Activated CD4-positive, alpha-beta T cell treated with anti-CD3 and anti-CD28 coated beads for 36 hours (primary cell): ENCODE results near the gene MROH9. TPM values are rescaled to one million over a fixed set of nuclear protein-coding genes. Genes with fewer than 3 reads are reported as not detected.
"Not testable (repeated sequence)": the region's sequence is repeated elsewhere in the genome, so short reads cannot be mapped to it uniquely, and the experiment has no call there.

Experiments used
- ATAC-seq: fragments of 200-7000 bp; cut with Tn5 transposase; one replicate; pipeline ENCODE4 v1.10.0; 2021; ENCODE audit warnings: mild to moderate bottlenecking, moderate library complexity
- CTCF ChIA-PET: fragments of 350-600 bp; sonication (Branson Sonifier 250); formaldehyde crosslinking; loops from one replicate; lab custom pipeline; 2021; ENCODE audit warnings: antibody characterized with exemption; lab: Charles Lee
- POLR2A ChIA-PET: fragments of 350-600 bp; sonication (Branson Sonifier 250); formaldehyde crosslinking; loops from one replicate; lab custom pipeline; 2021; ENCODE audit warnings: antibody characterized with exemption, inconsistent platforms; lab: Charles Lee
- DNase-seq: peaks from one replicate; pipeline ENCODE4 v3.0.0-alpha.2; 2020
- H3K27ac Mint-ChIP-seq: one replicate; pipeline ENCODE4 v1.8.0; 2021; ENCODE audit warnings: mixed read lengths
- H3K27me3 Mint-ChIP-seq: one replicate; pipeline ENCODE4 v1.8.0; 2021; ENCODE audit warnings: mixed read lengths
- H3K36me3 Mint-ChIP-seq: one replicate; pipeline ENCODE4 v1.8.0; 2021; ENCODE audit warnings: low read depth, mixed read lengths
- H3K4me1 Mint-ChIP-seq: one replicate; pipeline ENCODE4 v1.8.0; 2021; ENCODE audit warnings: mixed read lengths
- H3K4me3 Mint-ChIP-seq: one replicate; pipeline ENCODE4 v1.8.0; 2021; ENCODE audit warnings: mild to moderate bottlenecking, moderate library complexity, mixed read lengths
- H3K9me3 Mint-ChIP-seq: one replicate; pipeline ENCODE4 v1.8.0; 2021; ENCODE audit warnings: low read depth, mixed read lengths
- intact Hi-C, 2 experiments: fragments of 100-400 bp; cut with DNase I in 1 of 2; cut with micrococcal nuclease in 1 of 2; formaldehyde crosslinking; loops; one replicate each; pipeline versions ENCODE4 v1.14.2 to v1.15.1; 2022 to 2024; cut with DNase I, micrococcal nuclease
- total RNA-seq, 2 experiments: library from RNA; stranded (reverse); gene quantifications; one replicate each; pipeline ENCODE4 v1.2.3, GENCODE V29; 2021

MROH9 gene, protein sequence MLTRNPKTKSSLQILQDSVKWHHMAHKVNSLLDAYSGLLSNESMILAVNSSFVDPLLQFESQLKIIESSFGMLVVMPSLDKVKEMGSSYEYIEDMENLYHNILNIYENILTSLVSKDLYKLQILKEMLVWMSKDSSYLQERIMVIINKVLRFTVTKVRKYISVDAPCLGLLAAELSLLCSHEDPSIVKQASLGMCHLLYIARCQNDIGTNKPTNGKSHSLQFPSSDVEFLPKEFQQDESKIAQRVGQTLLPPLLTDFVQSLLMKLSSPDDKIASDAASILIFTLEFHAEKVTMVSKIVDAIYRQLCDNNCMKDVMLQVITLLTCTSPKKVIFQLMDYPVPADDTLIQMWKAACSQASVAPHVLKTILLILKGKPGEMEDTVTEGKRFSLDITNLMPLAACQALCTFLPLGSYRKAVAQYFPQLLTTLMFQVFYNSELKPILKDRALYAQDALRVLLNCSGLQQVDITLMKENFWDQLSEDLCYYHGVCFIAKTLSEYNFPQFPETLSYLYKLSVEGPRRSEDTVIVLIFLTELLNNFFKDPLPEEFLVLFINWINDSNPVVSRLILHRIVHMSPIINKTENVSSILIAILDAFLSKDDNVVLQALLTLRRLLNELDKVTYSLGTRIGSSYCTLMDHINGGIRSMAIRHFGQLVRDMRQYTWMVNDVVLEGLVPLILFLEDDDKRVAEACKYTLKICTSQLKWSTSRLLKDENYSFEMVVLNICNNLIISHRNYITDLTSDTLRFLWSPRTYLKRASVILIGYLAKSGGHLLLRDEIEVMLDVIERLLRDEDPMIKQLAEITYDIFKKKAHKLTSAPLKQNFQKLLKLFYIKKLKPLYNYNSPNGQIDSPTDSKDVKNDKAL
- total RNA-seq: not detected

- H3K4me1 Mint-ChIP-seq: no peaks in the 10 kb centered on the region
- DNase-seq (no peak), ATAC-seq (no peak)
- no peak within 1 kb of the TSS for H3K27ac Mint-ChIP-seq
- ChIA-PET POLR2A (no interaction called here), CTCF (interaction anchor here (0.8 kb wide), 1 partner anchor 246 kb away, joined by 3 read pairs; no protein-coding TSS in a partner anchor)
- H3K27me3 Mint-ChIP-seq: peaks cover 8% of the 10 kb centered on the region
- no peaks in the 10 kb centered on the region for H3K36me3 Mint-ChIP-seq
- intact Hi-C loops: no loop called here
- no peaks in the 10 kb centered on the region for H3K9me3 Mint-ChIP-seq
- H3K4me3 Mint-ChIP-seq: no peak within 1 kb of the TSS
These were observed at the start of gene MROH9 for GRCh38 chr1:170935231-170935630. TSS of gene MROH9 (plus strand) at chr1:170935534. CDS start at chr1:170945557, 10,023 bp downstream.

- no peak for DNase-seq
- H3K4me1 Mint-ChIP-seq: no peaks in the 10 kb centered on the region
- H3K27ac Mint-ChIP-seq: no peak overlapping the region
- intact Hi-C loops: no loop called here
- CTCF ChIA-PET: no interaction called here
- POLR2A ChIA-PET: no interaction called here
- no peaks in the 10 kb centered on the region for H3K36me3 Mint-ChIP-seq
- H3K4me3 Mint-ChIP-seq: no peak overlapping the region
- peaks cover 10% of the 10 kb centered on the region for H3K27me3 Mint-ChIP-seq
- no peak for ATAC-seq
- H3K9me3 Mint-ChIP-seq: no peaks in the 10 kb centered on the region
These were observed 49.8 kb upstream of the MROH9 start for GRCh38 chr1:170885551-170885950.

GRCh38 chr1:170886460-170886859, 48.9 kb upstream of the MROH9 start:
- no peaks in the 10 kb centered on the region for H3K36me3 Mint-ChIP-seq
- ATAC-seq (no peak), DNase-seq (no peak)
- H3K27me3 Mint-ChIP-seq: peaks cover 11% of the 10 kb centered on the region
- H3K4me3 Mint-ChIP-seq: no peak overlapping the region
- no peaks in the 10 kb centered on the region for H3K9me3 Mint-ChIP-seq
- intact Hi-C loops: loop anchor here in 1 of 2 experiments (2.0 kb wide), 1 partner anchor 20 kb away; no protein-coding TSS in a partner anchor
- POLR2A ChIA-PET: no interaction called here
- no peak overlapping the region for H3K27ac Mint-ChIP-seq
- CTCF ChIA-PET: no interaction called here
- no peaks in the 10 kb centered on the region for H3K4me1 Mint-ChIP-seq

DNA sequence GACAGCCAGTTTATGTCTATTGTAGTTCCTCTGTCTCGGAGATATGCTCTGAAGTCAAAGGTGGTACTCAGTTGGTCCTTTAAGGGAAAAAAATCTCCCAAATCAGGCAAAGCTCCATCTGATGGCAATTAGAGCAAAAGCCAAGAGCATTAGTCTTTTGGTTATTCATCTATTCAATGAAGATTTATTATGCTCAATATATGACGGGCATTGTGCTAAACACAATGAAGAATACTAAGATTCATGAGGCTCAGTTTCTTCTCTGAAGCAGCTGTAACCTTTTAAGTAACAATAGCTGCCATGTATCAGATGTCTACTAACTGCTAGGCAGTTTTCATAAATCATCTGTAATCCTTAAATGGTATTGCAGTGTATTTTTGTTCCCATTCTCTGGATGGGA, 47.6 kb upstream of the MROH9 start:
- Mint-ChIP-seq H3K27me3 (peaks cover 9% of the 10 kb centered on the region), H3K27ac (no peak overlapping the region), H3K4me3 (no peak overlapping the region), H3K36me3 (no peaks in the 10 kb centered on the region), H3K4me1 (no peaks in the 10 kb centered on the region), H3K9me3 (no peaks in the 10 kb centered on the region)
- DNase-seq: no peak
- intact Hi-C loops: loop anchor here in 1 of 2 experiments (2.0 kb wide), 1 partner anchor 21 kb away; no protein-coding TSS in a partner anchor
- ChIA-PET POLR2A (interaction anchor here (0.6 kb wide), 1 partner anchor 1194 kb away, joined by 6 read pairs; no protein-coding TSS in a partner anchor), CTCF (no interaction called here)
- no peak for ATAC-seq

GRCh38 chr1:170891872-170892271, 43.5 kb upstream of the MROH9 start:
- Mint-ChIP-seq H3K4me1 (no peaks in the 10 kb centered on the region), H3K36me3 (no peaks in the 10 kb centered on the region), H3K4me3 (no peak overlapping the region), H3K9me3 (no peaks in the 10 kb centered on the region), H3K27me3 (peaks cover 11% of the 10 kb centered on the region), H3K27ac (no peak overlapping the region)
- intact Hi-C loops: no loop called here
- DNase-seq (no peak), ATAC-seq (no peak)
- ChIA-PET CTCF (interaction anchor here (1.4 kb wide), 1 partner anchor 20 kb away, joined by 3 read pairs; no protein-coding TSS in a partner anchor), POLR2A (no interaction called here)

DNA sequence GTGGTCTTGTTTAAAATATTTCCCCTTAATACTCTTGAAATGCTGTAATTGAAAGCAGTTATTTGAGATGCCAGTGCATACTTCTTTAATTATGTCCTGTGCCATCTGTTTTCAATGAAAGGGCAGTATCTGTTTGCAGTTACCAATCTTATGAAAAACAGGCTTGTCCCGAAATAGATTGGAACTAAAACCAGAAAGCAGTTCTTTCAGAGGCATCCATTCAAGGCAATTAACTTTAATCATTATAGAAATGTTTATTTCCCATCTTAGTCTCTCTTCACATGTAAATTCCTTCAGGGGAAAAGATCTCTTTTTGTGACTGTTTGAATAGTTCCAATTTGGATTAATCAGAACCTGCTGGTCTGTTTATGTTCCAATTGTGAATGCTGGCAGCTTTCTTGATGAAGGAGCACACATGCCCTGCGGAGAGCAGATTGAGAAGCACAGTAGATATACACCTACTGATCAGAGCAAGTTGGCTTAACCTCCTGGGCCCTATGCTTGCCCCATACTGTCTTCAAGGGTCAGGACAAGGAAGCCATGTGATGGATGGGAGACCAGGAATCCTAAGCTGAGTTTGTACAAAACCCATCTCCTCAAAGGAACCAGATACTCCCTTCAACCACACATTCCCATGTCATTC, 41.6 kb upstream of the MROH9 start:
- H3K9me3 Mint-ChIP-seq: no peaks in the 10 kb centered on the region
- intact Hi-C loops: no loop called here
- ChIA-PET POLR2A (no interaction called here), CTCF (no interaction called here)
- no peak for ATAC-seq
- H3K27me3 Mint-ChIP-seq: peaks cover 21% of the 10 kb centered on the region
- H3K4me1 Mint-ChIP-seq: no peaks in the 10 kb centered on the region
- DNase-seq: no peak
- no peak overlapping the region for H3K27ac Mint-ChIP-seq
- no peaks in the 10 kb centered on the region for H3K36me3 Mint-ChIP-seq
- no peak overlapping the region for H3K4me3 Mint-ChIP-seq

GRCh38 chr1:170903961-170904360, 31.4 kb upstream of the MROH9 start:
- Mint-ChIP-seq H3K9me3 (no peaks in the 10 kb centered on the region), H3K36me3 (no peaks in the 10 kb centered on the region), H3K4me1 (no peaks in the 10 kb centered on the region), H3K27me3 (peaks cover 4% of the 10 kb centered on the region), H3K4me3 (no peak overlapping the region), H3K27ac (no peak overlapping the region)
- intact Hi-C loops: loop anchor here in 1 of 2 experiments (1.0 kb wide), 1 partner anchor 313 kb away; no protein-coding TSS in a partner anchor
- DNase-seq: no peak
- ChIA-PET POLR2A (no interaction called here), CTCF (interaction anchor here (1.2 kb wide), 1 partner anchor 63 kb away, joined by 3 read pairs; no protein-coding TSS in a partner anchor)
- no peak for ATAC-seq

GRCh38 chr1:170908942-170909341, 26.4 kb upstream of the MROH9 start:
- intact Hi-C loops: no loop called here
- Mint-ChIP-seq H3K4me1 (no peaks in the 10 kb centered on the region), H3K9me3 (no peaks in the 10 kb centered on the region), H3K27me3 (peaks cover 2% of the 10 kb centered on the region), H3K36me3 (no peaks in the 10 kb centered on the region), H3K4me3 (no peak overlapping the region), H3K27ac (no peak overlapping the region)
- CTCF ChIA-PET: interaction anchor here (1.0 to 1.8 kb wide), 3 partner anchors 10 to 12 kb away, joined by 3 to 4 read pairs (median 3); no protein-coding TSS in a partner anchor
- ATAC-seq (no peak), DNase-seq (no peak)
- POLR2A ChIA-PET: interaction anchor here (0.7 kb wide), 1 partner anchor 991 kb away, joined by 3 read pairs; no protein-coding TSS in a partner anchor

DNA sequence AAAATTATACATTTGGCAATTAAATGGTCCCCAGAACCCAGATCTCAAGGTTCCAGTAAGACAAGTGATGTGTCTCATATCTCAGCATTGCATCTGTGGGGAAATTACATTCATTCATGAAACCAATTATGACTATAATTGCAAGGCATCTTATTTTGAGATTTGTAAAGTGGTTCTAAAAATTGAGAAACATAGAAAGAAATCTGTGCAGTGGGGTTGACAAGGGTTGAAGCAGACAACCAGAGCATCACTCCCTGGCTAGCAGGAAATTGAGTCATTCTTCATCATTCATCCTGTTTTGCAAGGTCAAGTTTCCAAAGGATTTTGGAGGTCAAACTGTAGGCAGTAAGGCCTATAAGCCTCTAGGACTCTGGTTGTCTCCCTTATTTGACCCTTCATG, 25.1 kb upstream of the MROH9 start:
- intact Hi-C loops: no loop called here
- H3K9me3 Mint-ChIP-seq: no peaks in the 10 kb centered on the region
- peaks cover 7% of the 10 kb centered on the region for H3K27me3 Mint-ChIP-seq
- DNase-seq (no peak), ATAC-seq (no peak)
- ChIA-PET CTCF (no interaction called here), POLR2A (no interaction called here)
- no peaks in the 10 kb centered on the region for H3K4me1 Mint-ChIP-seq
- no peak overlapping the region for H3K4me3 Mint-ChIP-seq
- no peak overlapping the region for H3K27ac Mint-ChIP-seq
- no peaks in the 10 kb centered on the region for H3K36me3 Mint-ChIP-seq

GRCh38 chr1:170917373-170917772, 18.0 kb upstream of the MROH9 start:
- DNase-seq (no peak), ATAC-seq (no peak)
- Mint-ChIP-seq H3K9me3 (peaks cover 24% of the 10 kb centered on the region), H3K27ac (no peak overlapping the region), H3K4me1 (no peaks in the 10 kb centered on the region), H3K4me3 (no peak overlapping the region), H3K27me3 (peaks cover 13% of the 10 kb centered on the region), H3K36me3 (peaks cover 2% of the 10 kb centered on the region)
- intact Hi-C loops: no loop called here
- POLR2A ChIA-PET: no interaction called here
- CTCF ChIA-PET: interaction anchor here (1.5 kb wide), 1 partner anchor 12 kb away, joined by 9 read pairs; no protein-coding TSS in a partner anchor

GRCh38 chr1:170924656-170925055, 10.7 kb upstream of the MROH9 start:
- intact Hi-C loops: loop anchor here in 1 of 2 experiments (5.0 kb wide), 1 partner anchor 252 kb away; no protein-coding TSS in a partner anchor
- H3K4me1 Mint-ChIP-seq, H3K36me3 Mint-ChIP-seq, H3K4me3 Mint-ChIP-seq, DNase-seq, H3K27me3 Mint-ChIP-seq, POLR2A ChIA-PET, H3K27ac Mint-ChIP-seq: not testable (repeated sequence)
- peak; percentile 47 for ATAC-seq
- CTCF ChIA-PET: interaction anchor here (0.7 kb wide), 1 partner anchor 392 kb away, joined by 4 read pairs; no protein-coding TSS in a partner anchor
- peaks cover 19% of the 10 kb centered on the region for H3K9me3 Mint-ChIP-seq
